HG03280 (cell line): ENCODE measurements around the gene CHTF18.

Experiments used
- ATAC-seq: cut with Tn5 transposase; IDR thresholded peaks from one replicate; pipeline ENCODE4 v1.9.1; 2021; ENCODE audit warnings: mild to moderate bottlenecking, moderate library complexity; ENCODE audit not compliant: unreplicated experiment

CHTF18 gene

GRCh38 chr16:790086-790485 is 1.7 kb downstream of the CHTF18 start:
- no peak for ATAC-seq

GRCh38 chr16:791131-791530 is 2.7 kb downstream of the CHTF18 start:
- ATAC-seq, result no peak

GRCh38 chr16:792221-792995 is 4.0 kb downstream of the CHTF18 start:
- ATAC-seq, result no peak

GRCh38 chr16:793414-793813 is 5.0 kb downstream of the CHTF18 start:
- ATAC-seq, result no peak

- no peak for ATAC-seq
Measured at GRCh38 chr16:794091-794822, 5.8 kb downstream of the CHTF18 start.

- no peak for ATAC-seq
Measured at GRCh38 chr16:794853-795466, 6.5 kb downstream of the CHTF18 start.

GRCh38 chr16:795580-796229 is 7.3 kb downstream of the CHTF18 start:
- ATAC-seq, result no peak

- no peak for ATAC-seq
Measured at GRCh38 chr16:796296-797119, 8.1 kb downstream of the CHTF18 start.

- ATAC-seq, result no peak
Measured at GRCh38 chr16:797120-797420, 8.7 kb downstream of the CHTF18 start.

- no peak for ATAC-seq
Measured at GRCh38 chr16:797686-798085, 9.3 kb downstream of the CHTF18 start.

- ATAC-seq, result no peak
Measured at GRCh38 chr16:798666-799065, 10.2 kb downstream of the CHTF18 start.

- ATAC-seq, result no peak
Measured at GRCh38 chr16:799111-799947, 10.9 kb downstream of the CHTF18 start.

- ATAC-seq, result no peak
Measured at GRCh38 chr16:799948-800833, 11.8 kb downstream of the CHTF18 start, which contains the start of gene GNG13. TSS of gene GNG13 (minus strand) at chr16:800734. CDS start at chr16:799077, 1,657 bp downstream.

- no peak for ATAC-seq
Measured at GRCh38 chr16:800834-801511, 12.6 kb downstream of the CHTF18 start.

GRCh38 chr16:801584-802363 is 13.4 kb downstream of the CHTF18 start:
- ATAC-seq, result no peak

GRCh38 chr16:802461-802860 is 14.0 kb downstream of the CHTF18 start:
- no peak for ATAC-seq
